Osteocyte (in vitro differentiated cells): Measurements from ENCODE around the gene ZFR. TPM values are rescaled to one million over a fixed set of nuclear protein-coding genes. Genes with fewer than 3 reads are reported as not detected.

Experiments
- DNase-seq: peaks from one replicate; pipeline ENCODE4 v3.0.0; 2021; ENCODE audit warnings: mixed read lengths; ENCODE audit not compliant: unreplicated experiment; ENCODE audit errors: extremely low spot score
- H3K27ac Mint-ChIP-seq: one replicate; pipeline ENCODE4 v1.8.0; 2021; ENCODE audit warnings: mild to moderate bottlenecking, mixed read lengths; ENCODE audit not compliant: unreplicated experiment
- H3K27me3 Mint-ChIP-seq: one replicate; pipeline ENCODE4 v1.8.0; 2021; ENCODE audit warnings: mixed read lengths; ENCODE audit not compliant: unreplicated experiment
- H3K36me3 Mint-ChIP-seq: one replicate; pipeline ENCODE4 v1.8.0; 2021; ENCODE audit warnings: mixed read lengths; ENCODE audit not compliant: unreplicated experiment
- H3K4me1 Mint-ChIP-seq: one replicate; pipeline ENCODE4 v1.8.0; 2021; ENCODE audit warnings: mixed read lengths; ENCODE audit not compliant: unreplicated experiment
- H3K4me3 Mint-ChIP-seq: one replicate; pipeline ENCODE4 v1.8.0; 2021; ENCODE audit warnings: mild to moderate bottlenecking, moderate library complexity, mixed read lengths; ENCODE audit not compliant: unreplicated experiment
- H3K9me3 Mint-ChIP-seq: one replicate; pipeline ENCODE4 v1.8.0; 2021; ENCODE audit warnings: mixed read lengths; ENCODE audit not compliant: unreplicated experiment
- CTCF ChIP-seq: fragments of 200-600 bp; sonication (generic); IDR thresholded peaks from 2 replicates; pipeline ENCODE4 v1.5.0; 2021; ENCODE audit warnings: antibody characterized with exemption, mild to moderate bottlenecking, moderate library complexity
- total RNA-seq: library from RNA; stranded (reverse); gene quantifications from 2 replicates; pipeline ENCODE4 v1.2.1, GENCODE V29; 2021

Gene ZFR
- total RNA-seq, 1 donor from 2014 or later, result 87.1 TPM

DNA sequence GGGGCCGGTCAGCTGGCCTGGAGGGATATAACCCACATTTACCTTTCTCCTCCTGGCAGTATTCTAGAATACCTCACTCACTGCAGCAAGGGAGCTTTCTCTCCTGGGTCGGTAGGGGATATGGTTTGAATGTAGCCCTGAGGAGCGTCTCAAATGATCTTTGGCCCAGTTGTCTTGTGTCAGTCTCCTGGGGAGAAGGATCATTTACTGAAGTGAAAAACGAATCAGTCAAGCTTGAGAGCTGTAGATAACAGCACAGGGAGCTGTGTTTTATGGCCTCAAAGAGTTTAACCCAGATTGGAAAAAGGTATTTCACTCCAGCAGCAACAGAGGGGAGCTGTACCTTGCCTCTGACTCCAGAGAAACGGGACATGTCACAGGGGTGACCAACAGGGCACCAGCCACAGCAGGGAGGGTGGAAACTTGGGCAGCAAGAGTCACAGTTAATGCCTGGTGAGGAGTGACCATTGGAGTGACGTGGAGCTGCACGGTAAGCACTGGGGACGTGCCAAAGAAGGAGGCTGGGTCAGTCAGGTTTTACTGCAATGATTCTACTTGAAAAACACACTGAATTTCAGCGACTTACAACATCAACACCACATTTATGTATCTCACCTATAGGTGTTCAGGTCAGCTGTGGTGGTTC is 29.8 kb upstream of the ZFR start:
- no peak for TF ChIP-seq CTCF
- no peak overlapping the region for H3K4me3 Mint-ChIP-seq
- H3K27me3 Mint-ChIP-seq, result peaks cover 4% of the 10 kb centered on the region
- no peaks in the 10 kb centered on the region for H3K36me3 Mint-ChIP-seq
- no peak for DNase-seq
- H3K4me1 Mint-ChIP-seq, result no peaks in the 10 kb centered on the region
- H3K9me3 Mint-ChIP-seq, result no peaks in the 10 kb centered on the region
- no peak overlapping the region for H3K27ac Mint-ChIP-seq

- no peaks in the 10 kb centered on the region for H3K9me3 Mint-ChIP-seq
- no peak for DNase-seq
- no peaks in the 10 kb centered on the region for H3K4me1 Mint-ChIP-seq
- no peak for TF ChIP-seq CTCF
- H3K36me3 Mint-ChIP-seq, result no peaks in the 10 kb centered on the region
- H3K27ac Mint-ChIP-seq, result no peak overlapping the region
- H3K4me3 Mint-ChIP-seq, result no peak overlapping the region
- H3K27me3 Mint-ChIP-seq, result peaks cover 9% of the 10 kb centered on the region
These were observed 28.5 kb upstream of the ZFR start for GRCh38 chr5:32473072-32473471.

DNA sequence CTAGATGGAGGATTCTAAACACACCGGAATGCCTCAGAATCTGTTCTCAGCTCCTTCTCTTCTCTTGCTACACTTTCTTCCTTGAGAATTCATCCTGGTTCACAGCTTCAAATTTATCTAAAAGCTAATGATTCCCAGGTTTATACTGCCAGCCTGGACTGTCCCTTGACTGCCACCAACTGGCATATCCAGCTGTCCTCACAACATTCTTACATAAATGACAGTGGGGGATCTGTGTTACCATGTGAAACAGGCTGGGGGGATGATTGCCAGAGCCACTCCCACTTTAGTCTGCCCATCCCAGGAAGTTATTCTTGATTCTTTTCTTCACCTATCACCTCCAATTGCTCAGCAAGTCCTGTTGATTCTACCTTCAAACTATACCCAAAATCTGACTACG is 27.2 kb upstream of the ZFR start:
- no peaks in the 10 kb centered on the region for H3K9me3 Mint-ChIP-seq
- DNase-seq, result no peak
- peaks cover 9% of the 10 kb centered on the region for H3K27me3 Mint-ChIP-seq
- H3K27ac Mint-ChIP-seq, result no peak overlapping the region
- H3K36me3 Mint-ChIP-seq, result no peaks in the 10 kb centered on the region
- no peaks in the 10 kb centered on the region for H3K4me1 Mint-ChIP-seq
- TF ChIP-seq CTCF, result peak; percentile 16
- H3K4me3 Mint-ChIP-seq, result no peak overlapping the region

DNA sequence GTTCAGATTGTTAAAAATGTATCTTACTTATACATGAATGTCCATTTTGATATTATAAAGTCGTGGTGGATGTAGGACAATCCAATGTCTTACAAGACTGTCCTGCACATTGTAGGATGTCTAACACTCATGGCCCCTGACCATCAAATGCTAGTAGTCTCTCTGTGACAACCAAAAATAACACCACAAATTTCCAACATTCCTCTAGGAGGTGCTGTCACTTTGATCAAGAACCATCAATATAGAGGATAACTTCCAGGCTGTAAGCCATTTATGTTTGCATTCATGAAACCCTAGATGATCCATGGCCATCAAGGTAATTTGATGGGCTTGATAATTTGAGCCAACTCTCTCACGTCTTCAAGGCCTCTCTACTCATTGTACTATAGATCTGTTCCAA is 20.5 kb upstream of the ZFR start:
- Mint-ChIP-seq H3K27me3 (peaks cover 7% of the 10 kb centered on the region), H3K9me3 (no peaks in the 10 kb centered on the region), H3K4me3 (no peak overlapping the region)

GRCh38 chr5:32462618-32463017 is 18.1 kb upstream of the ZFR start:
- no peak overlapping the region for H3K27ac Mint-ChIP-seq
- no peak for DNase-seq
- H3K27me3 Mint-ChIP-seq, result no peaks in the 10 kb centered on the region
- no peak for TF ChIP-seq CTCF
- no peaks in the 10 kb centered on the region for H3K36me3 Mint-ChIP-seq
- H3K4me1 Mint-ChIP-seq, result no peaks in the 10 kb centered on the region
- no peak overlapping the region for H3K4me3 Mint-ChIP-seq
- no peaks in the 10 kb centered on the region for H3K9me3 Mint-ChIP-seq

More for the DNA sequence above, 20.5 kb upstream of the ZFR start:
- Mint-ChIP-seq H3K36me3 (no peaks in the 10 kb centered on the region), H3K27ac (no peak overlapping the region), H3K4me1 (no peaks in the 10 kb centered on the region)
- DNase-seq, result no peak
- no peak for TF ChIP-seq CTCF
